Esophagus squamous epithelium (tissue), 4 donors: ENCODE data around the gene ULK4.

Experiments
- CTCF ChIP-seq, 6 experiments: fragments of 450-650 bp in 4 of 6; fragments of 200-600 bp in 2 of 6; sonication (generic) in 2 of 6; IDR thresholded peaks; one replicate each; pipeline ENCODE4 v1.5.1; 2016 to 2019; ENCODE audit warnings: antibody characterized with exemption in 6 of 6, mild to moderate bottlenecking in 4 of 6, moderate library complexity in 4 of 6
- POLR2A ChIP-seq, 4 donors: fragments of 450-650 bp; IDR thresholded peaks; one replicate each; pipeline ENCODE4 v1.6.1; 2017; ENCODE audit warnings: antibody characterized with exemption in 4 of 4, mild to moderate bottlenecking in 4 of 4, moderate library complexity in 3 of 4

GRCh38 chr3:41216993-41217392, 744.9 kb downstream of the ULK4 start:
- TF ChIP-seq CTCF (IDR thresholded peaks at IDR 0.05) (no peak), POLR2A (IDR thresholded peaks at IDR 0.05) (no peak)
